Stimulated activated CD4-positive, alpha-beta T cell treated with anti-CD3 and anti-CD28 coated beads, Interleukin-4, amount 100 ng/mL, for 24 hours (primary cell): ENCODE data around the gene KIF13A.
"Not testable (repeated sequence)": the region's sequence is repeated elsewhere in the genome, so short reads cannot be mapped to it uniquely, and the experiment has no call there.

Source experiments
- DNase-seq: peaks from one replicate; pipeline ENCODE4 v3.0.0-alpha.2; 2020

Gene KIF13A

DNA sequence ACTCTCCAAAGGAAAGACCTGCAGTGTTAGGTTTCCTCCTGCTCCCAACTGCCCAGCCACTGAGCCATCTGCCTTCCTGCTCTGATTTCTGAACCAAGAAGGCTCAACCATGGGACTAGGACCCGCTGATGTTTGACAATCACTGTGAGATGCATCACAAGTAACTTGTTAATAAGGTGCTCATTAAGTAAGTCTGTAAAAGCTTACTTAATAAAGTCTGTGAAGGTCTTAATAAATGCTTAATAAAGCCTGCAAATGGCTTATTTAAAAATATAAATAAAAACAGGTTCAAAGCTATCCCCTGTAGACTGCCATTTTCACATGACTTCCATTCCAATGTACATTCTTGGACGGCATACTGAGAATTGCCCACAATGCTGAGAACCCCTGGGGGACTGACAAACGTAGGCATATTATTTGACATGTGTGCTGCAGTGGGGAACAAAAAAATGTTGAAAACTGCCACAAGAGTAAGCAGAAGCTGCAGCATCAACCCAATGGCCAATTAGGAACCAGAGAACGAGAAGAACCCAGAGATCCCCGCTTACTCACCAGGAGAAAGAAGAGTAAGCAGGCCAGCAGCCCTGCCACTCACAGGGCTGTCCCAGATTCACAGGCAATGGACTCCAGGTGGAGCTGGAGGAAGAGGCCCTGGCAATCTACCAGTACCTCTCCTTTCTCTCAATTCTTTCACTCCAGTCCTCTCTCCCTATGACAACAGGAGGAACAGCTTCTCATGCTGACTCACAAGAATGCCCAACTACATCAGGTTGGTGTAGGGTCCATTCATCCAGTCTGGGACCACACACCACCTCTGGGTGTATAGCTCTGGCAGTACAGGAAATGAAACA is 19.5 kb downstream of the KIF13A start:
- no peak for DNase-seq

DNA sequence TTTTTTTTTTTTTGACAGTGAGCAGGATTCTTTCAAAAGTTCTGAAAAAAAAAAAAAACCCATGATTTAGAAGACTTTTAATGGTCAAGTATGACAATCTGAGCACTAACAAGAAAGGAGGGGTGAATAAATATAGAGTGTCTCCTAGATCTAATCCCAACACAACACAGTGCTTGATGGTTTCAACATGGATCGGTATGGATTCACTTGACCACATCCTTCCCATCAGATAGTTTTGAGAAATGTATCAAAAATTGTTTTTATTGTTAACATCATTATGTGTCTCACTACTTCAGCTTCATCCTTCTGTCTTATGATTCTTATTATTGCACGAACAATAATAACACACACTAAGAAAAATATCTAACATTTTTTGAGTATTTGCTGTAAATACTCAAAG is 21.0 kb downstream of the KIF13A start:
- DNase-seq, result no peak

DNA sequence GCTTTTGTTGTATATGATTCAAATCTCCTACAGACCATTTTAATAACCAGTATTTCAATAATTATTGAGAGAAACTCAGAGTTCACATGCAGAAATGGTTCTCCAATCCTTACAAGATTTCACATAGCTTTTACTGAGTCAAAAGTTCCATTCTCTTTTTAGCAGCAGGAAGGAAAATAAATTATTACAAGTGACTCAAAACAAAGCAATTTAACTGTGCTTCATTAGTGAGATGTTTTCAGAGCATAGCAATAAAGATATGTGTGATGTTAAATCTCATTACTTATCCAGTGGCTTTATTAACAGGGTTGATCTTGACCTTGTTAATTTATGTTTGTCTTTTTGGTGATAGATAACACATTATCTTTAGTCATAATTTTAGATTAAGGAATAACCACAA is 22.0 kb downstream of the KIF13A start:
- no peak for DNase-seq

DNA sequence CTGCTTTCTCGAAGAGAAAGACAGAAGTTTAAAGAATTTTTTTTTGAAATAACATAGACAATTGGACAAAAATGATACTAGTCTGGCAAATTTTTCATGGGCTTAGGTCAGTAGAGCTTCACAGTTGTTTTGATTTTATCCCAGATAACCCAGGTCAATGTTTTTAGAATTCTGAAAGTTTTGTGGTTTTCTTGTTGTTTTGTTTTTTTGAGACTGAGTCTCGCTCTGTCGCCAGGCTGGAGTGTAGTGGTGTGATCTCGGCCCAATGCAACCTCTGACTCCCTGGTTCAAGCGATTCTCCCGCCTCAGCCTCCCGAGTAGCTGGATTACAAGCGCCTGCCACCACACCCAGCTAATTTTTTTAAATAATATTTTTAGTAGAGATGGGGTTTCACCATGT is 22.8 kb downstream of the KIF13A start:
- DNase-seq, result no peak

DNA sequence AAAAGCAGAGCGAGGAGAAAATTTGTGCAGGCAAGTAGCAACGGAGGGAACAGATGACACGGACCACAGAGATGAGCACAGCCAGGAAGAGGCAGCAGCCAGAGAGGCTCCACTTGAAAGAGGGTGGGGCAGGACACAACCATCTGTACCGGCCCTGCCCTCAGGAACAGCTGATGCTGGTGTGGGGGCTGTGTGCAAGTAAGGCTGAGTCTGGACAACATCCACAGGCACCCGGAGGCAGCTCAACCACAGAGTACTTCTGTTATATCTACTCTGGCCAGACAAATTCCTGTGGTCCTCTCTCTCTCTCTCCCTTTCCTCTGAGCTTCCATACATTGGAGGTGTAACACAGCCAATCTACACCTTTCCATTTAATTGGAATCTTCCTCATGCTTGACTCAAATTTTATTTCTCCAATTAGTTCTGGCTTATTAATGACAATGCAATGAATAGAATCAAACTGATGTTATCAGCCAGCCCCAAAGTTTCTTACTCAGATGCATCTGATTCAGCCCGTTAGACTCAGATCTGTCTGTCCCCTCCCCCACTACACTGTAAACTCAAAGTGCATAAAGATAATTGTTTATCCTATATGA is 24.9 kb downstream of the KIF13A start:
- DNase-seq, result no peak

DNA sequence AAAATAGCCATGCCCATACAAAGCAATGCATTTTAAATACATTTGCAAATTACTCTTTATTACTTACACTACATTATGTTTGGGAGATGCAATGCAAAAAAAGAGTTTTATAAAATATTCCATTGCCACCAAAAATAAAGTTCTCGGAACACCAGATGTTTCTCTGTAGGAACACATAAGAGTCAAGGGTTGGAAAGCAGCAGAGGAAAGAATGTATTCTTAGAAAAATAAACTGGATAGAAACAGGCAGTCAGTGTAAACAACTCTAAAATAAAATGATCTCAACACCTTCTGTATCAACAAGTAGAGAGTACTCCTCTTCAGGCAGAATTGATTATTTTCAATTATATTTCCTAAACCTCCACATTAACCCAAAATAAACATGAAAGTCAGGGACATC is 28.1 kb downstream of the KIF13A start:
- no peak for DNase-seq

DNA sequence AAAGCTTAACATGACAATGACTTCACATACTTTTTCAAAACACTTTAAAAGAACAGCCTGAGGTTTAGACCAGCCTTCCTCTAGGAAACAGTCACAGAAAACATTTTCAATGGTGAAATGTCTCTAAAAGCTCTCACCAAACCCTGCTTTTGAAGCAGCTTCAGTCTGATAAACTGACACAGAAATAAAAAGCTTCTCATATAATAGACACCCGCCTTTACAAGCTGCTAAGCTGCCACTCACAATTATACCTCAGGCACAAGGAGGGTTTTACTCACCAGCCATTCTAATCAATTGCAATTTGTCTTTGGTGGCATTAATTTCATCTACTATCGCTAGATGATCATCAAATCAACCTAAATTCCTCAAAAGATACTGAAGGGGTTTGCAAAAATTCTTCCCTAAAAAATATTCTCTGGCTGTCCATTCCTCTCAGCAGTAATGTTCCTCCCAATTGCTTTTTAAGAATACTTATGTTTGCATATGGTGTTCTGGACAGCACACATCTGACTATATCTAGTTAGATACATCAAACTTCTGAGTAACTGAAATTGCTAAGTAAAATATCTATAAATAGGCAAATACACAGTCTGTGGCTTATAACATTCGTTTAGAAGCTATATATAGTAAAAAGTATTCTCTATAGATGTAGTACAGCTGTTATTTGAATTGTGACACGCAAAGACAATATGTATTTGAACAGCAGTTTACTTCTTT is 29.4 kb downstream of the KIF13A start:
- no peak for DNase-seq

DNA sequence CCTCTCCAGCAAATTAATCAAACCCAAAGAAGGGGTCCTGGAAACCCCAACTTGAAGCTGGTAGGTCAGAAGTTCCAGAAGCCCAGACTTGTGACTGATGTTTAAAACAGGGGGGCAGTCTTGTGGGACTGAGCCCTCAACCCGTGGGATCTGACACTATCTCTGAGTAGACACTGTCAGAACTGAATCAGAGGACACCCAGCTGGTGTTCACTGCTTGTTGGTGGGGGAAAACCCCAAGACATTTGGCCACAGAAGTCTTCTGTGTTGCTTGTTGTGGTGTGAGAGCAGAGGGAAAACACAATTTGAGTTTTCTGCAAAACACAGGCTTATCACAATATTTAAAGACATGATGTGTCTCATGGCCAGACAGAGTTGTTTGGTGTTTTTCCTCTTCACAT is 29.9 kb downstream of the KIF13A start:
- DNase-seq, result no peak

DNA sequence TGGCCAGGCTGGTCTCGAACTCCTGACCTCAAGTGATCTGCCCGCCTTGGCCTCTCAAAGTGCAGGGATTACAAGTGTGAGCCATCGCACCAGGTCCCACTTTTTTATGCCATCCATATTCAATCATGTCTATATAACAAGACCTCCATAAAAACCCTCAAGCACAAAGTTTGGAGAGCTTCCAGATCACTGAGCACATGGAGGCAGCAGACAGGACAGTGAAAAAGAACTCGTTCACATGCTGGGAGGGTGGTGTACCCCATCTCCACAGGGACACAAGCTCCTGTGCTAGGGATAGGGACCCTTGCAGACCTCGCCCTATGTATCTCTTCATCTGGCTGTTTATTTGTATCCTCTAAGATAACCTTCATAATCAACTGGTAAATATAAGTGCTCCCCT is 30.3 kb downstream of the KIF13A start:
- DNase-seq, result no peak

DNA sequence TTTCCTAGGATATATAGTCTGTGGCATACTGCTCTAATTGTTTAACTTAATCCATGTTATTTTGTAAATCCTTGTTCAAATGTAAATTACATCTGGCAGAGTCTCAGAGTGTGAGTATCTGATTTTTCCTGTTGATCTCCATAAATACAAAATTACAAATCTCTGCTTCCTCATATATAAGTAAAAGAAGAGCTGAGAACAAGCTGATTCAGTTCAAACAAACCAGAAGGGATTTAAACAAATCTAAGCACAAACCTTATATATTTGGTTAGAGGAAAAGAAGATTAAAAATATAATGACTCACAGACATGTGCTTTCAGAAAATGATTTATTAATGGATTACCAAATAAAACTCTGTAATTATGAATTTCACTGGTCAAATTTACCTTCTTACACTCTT is 37.3 kb downstream of the KIF13A start:
- no peak for DNase-seq

DNA sequence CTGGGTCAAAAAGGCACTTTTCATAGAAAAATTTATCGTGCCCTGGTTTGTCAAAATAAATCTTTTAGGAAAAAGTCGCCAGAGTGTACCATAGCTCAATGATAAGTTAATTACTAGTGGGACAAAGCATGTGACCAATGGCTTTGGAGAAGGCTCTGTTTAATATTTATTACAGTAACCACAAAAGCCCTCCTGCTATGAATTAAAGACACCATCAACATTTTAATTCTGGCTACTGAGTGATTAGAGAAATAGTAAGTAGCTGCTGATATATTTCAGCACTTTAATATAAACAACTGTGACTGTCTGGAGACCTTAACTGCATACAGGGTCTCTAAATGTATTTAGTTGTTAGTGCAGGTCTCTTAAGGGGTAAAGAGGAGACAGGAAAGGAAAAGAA is 38.3 kb downstream of the KIF13A start:
- no peak for DNase-seq

DNA sequence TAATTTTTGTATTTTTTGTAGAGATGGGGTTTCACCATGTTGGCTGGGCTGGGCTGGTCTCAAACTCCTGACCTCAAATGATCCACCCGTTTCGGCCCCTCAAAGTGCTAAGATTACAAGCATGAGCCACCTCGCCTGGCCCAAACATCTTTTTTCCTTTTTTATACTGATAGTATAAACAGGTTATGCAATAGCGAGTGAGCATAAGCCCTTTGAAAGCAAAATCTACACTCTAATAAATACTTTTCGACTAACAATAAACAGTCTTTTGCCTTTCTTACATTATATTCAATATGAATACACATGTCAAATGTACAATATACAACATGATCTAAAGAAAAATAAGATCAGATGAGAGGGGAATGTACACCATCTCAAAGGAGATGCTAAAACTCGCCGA is 38.7 kb downstream of the KIF13A start:
- no peak for DNase-seq

DNA sequence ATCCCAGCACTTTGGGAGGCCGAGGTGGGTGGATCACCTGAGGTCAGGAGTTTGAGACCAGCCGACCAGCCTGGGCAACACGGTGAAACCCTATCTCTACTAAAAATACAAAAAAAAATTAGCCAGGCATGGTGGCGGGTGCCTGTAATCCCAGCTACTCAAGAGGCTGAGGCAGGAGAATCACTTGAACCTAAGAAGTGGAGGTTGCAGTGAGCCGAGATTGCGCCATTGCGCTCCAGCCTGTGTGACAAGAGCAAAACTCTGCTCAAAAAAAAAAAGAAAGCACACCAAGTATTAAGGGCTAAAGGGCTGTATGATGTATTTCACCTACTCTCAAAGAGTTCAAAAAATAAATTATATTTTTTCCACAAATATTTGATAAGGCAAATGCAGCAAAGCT is 39.9 kb downstream of the KIF13A start:
- DNase-seq, result not testable (repeated sequence)

DNA sequence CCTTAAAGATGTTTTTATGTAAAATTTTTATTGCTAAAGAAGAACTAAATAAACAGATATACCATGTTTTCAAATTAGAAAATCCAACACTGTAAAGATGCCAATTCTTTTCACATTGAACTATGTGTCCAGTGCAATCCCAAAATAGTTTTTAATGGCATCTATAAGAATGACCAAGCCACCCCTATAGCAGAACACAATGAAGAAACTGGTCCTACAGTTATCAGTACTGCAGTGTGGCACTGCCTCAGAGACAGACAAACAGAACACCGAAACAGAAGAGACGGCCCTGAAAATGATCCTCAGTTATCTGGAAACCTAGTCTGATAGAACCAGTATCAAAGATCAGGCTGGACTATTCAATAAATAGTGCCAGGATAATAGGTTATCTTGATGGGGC is 41.9 kb downstream of the KIF13A start:
- no peak for DNase-seq

DNA sequence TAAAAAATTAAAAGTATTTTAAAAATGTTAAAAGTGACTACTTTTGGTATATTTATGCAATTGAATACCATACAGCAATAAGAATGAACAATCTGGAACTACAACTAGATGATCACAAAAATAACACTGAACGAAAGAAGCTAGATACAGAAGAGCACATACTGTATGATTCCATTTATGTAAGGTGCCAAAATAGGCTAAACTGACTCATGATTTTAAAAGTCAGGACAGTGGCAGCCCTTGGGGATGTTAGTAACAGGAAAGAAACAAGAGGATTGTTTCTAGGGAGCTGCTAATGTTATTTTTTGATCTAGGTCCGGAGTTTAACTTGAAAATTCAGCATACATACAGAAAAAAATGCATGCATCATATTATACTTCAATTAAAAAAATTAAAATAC is 42.3 kb downstream of the KIF13A start:
- no peak for DNase-seq

DNA sequence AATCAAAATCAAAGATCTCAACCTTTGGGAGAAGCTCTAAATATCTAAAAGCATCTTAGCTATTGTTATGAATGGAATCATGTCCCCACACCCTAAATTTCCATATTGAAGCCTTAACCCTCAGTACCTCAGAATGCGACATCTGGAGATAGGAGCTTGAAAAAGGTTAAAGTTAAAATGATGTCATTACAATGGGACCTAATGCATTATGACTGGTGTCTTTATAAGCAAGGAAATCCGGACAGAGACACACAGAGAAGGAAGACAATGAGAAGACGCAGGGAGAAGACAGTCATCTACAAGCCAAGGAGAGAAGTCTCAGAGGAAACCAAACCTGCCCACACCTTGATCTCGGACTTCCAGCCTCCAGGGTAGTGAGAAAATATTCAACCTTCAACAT is 46.1 kb downstream of the KIF13A start:
- DNase-seq, result no peak

DNA sequence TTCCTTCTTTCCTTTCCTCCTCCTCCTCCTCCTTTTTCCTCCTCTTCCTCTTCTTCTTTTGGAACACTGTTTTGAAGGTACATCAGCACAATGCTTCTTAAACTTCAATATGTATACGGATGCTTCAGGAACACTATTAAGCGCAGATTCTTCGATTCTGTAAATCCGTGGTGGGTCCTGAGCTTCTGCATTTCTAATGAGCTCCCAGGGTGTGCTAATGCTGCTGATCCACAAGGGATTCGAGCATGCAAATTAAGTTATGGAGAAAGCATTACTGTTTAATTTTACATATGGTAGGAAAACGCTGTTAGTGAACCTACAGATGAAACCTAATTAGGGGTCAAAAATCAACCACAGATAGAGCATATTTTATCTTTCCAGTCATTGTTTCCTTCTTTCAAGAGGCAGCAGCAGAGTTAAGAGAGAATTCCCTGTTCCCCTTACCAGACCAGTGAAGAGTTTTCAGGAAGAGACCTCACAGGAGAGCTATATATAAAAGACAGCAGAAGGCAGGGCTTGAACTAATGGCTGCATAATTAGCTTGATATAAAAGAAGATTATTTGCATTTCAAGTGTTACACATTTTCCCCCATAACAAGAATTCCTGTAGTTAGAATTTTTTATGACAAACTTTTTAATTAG is 47.2 kb downstream of the KIF13A start:
- no peak for DNase-seq

DNA sequence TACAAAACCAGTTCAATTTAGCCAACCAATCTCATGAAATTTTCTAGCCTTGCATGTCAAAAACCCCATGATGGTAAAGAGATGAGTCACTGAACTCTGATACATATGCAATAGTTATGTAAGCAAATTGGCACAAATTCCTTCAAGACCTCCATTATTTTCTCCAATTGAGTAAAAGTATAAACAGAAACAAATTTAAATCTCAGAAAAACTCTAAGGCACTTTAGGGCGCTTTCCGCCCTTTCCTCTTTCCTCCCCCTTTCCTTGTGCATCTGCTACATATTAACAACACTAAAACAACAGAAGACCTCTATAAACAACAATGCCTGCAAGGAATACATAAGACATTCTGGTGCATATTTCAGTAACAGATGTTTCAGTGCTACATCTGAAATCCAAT is 48.5 kb downstream of the KIF13A start:
- no peak for DNase-seq

DNA sequence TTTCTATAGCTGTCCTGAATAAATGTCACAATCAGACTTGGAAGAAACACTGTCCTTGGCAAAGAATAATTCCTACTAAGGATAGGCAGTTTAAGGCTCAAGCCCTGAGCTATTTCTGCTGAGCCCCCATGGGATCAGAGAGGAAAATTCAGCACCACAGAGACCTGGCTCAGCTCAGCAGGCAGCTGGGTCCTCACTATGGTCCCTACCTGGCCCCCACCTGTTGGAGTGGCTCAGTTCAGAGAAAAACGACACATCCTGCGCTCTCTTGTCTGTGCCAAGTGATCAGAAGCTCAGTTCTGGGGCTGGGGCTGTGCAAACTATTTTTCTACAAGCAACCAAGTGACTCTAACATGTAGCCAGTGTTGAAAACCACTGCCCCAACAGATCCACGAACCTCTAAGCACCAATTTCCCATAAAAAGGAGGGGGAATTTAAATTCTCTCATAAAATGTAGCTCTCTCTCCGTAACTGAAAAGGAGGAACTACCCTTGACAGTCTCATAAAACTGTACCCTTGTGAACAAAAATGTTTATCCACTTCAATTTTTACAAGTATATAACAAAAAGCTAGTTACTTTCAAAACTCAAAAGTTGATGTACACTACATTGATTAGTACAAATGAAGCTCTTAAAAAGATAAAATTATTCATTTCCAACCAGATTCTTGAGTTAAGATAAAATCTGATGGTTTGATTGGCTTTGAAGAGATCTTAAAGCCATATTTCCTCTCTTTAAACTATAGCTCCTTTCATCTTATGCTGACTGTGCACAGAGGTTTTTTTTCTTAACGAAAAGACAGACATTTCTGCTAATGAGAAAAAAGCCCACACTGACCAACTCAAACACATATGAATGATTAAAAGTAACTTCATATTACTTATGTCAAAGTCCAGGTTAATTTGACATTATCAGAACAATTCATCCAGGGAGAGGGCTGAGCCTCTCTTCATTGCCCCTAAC is 52.0 kb downstream of the KIF13A start:
- DNase-seq, result no peak

DNA sequence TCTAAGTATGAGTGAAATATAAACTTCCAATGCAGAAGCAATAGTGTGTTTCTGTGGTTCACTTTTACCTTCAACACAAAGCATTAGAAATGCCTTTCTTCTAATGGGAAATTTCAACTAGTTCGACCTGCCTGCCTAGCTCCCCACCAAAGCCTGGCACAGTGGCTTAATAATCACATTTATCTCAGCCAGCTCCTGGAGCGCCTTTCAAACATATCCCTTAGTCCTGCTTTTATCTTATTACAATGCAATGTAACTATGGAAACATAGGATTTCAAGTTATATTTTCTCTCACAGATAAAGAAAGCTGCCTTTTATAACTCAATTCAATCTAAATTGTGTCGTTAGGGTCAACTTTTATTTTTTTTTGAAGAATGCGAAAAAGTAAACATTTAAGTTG is 53.7 kb downstream of the KIF13A start:
- DNase-seq, result no peak

DNA sequence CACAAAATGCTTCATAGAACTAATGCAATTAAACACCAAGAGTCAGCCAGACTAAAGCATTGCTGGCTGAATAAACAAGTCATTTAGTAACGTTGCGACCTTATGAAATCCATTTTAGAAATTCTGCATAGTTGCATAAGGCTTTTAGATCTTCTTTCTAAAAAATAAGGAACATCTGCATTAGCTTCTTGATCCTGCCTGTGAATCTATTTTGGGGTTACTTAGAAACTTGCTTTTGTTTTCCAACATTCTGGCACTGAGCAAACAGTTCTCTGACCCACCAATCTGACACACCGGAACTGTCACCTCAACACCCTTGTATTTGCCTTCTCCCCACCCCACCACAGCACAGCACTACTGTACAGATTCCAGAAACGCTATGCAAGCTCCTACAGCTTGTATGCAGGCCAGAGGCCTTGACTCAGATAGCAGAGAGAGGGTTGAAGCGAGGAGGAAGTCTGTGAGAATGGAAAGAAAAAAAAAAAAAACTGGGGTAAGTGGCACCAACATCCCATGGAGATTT is 55.0 kb downstream of the KIF13A start:
- no peak for DNase-seq

DNA sequence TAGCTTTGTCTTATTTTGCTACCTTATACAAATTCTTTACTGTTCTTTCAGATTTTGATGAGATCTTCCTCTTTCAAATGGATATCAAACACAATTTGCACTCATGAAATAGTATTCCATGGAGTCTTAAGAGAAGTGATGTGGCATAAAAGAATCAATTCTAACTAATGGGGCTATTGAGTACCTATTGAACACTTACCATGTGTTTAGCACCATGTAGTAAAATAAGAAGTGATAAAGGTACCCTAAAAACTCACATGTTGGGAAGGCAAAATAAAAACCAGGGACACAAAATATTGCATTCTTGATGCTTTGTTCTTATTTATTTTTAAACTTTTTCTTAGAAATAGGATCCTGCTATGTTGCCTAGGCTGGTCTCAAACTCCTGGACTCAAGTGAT is 56.2 kb downstream of the KIF13A start:
- DNase-seq, result no peak
